ENCODE results near the gene KY. TPM values are rescaled to one million over a fixed set of nuclear protein-coding genes. Genes with fewer than 3 reads are reported as not detected.

The KY gene
- total RNA-seq, 4 donors from 2014 or later, result 0.68 to 3.3 (median 1.8) TPM

DNA sequence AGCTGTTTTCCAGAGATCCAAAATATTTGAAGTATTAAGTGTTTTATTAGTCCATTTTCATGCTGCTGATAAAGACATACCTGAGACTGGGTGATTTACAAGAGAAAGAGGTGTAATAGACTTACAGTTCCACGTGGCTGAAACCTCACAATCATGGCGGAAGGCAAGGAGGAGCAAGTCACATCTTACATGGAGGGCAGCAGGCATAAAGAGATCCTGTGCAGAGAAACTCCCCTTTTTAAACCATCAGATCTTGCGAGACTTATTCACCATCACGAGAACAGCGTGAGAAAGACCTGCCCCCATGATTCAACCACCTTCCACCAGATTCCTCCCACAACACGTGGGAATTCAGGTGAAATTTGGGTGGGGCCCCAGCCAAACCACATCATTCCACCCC, 82.0 kb downstream of the KY start:
- intact Hi-C loops (cut with DNase I; ENCODE audit: low total_unique reads), result no loop called here
- ATAC-seq, result no peak
- TF ChIP-seq, protein P1, sequence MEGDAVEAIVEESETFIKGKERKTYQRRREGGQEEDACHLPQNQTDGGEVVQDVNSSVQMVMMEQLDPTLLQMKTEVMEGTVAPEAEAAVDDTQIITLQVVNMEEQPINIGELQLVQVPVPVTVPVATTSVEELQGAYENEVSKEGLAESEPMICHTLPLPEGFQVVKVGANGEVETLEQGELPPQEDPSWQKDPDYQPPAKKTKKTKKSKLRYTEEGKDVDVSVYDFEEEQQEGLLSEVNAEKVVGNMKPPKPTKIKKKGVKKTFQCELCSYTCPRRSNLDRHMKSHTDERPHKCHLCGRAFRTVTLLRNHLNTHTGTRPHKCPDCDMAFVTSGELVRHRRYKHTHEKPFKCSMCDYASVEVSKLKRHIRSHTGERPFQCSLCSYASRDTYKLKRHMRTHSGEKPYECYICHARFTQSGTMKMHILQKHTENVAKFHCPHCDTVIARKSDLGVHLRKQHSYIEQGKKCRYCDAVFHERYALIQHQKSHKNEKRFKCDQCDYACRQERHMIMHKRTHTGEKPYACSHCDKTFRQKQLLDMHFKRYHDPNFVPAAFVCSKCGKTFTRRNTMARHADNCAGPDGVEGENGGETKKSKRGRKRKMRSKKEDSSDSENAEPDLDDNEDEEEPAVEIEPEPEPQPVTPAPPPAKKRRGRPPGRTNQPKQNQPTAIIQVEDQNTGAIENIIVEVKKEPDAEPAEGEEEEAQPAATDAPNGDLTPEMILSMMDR (IDR thresholded peaks at IDR 0.05 in 4 of 5, conservative IDR thresholded peaks at IDR 0.05 in 1 of 5), result no peak
- no peak for TF ChIP-seq POLR2A (IDR thresholded peaks at IDR 0.05)

DNA sequence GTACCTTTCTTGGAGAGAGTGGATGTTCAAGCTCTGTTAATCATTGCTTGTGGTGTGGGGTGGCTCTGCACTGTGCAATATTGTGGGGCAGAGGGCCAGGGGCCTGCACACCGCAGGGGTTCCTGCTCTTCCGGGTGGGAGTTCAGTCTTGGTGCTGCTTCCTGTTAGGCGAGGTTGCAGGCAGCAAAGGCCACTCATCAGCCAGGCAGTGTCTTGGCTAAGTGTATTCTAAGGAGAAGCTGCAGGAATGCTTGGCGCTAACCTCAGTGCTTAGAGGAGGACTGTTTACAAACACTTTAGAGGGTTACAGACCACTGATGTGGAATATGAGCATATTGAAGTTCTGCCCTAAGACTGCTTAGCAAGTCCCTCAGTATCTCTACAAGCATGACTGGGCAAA, 83.2 kb downstream of the KY start:
- TF ChIP-seq, protein P1 (IDR thresholded peaks at IDR 0.05 in 4 of 5, conservative IDR thresholded peaks at IDR 0.05 in 1 of 5), result no peak
- TF ChIP-seq POLR2A (IDR thresholded peaks at IDR 0.05), result no peak
- Histone ChIP-seq H3K27me3 (no peaks in the 10 kb centered on the region), H3K27ac (no peak overlapping the region), H3K9me3 (no peaks in the 10 kb centered on the region), H3K36me3 (no peaks in the 10 kb centered on the region), H3K4me3 (no peak overlapping the region), H3K4me1 (no peaks in the 10 kb centered on the region)
- no peak for DNase-seq
- in situ Hi-C loops (cut with MboI; ENCODE audit: low sequenced_read_pairs in 4 of 4), result no loop called here
- intact Hi-C loops (cut with DNase I; ENCODE audit: low total_unique reads), result no loop called here
- no peak for ATAC-seq

More for the DNA sequence above, 82.0 kb downstream of the KY start:
- in situ Hi-C loops (cut with MboI; ENCODE audit: low sequenced_read_pairs in 4 of 4), result no loop called here
- Histone ChIP-seq H3K27me3 (no peaks in the 10 kb centered on the region), H3K9me3 (no peaks in the 10 kb centered on the region), H3K27ac (no peak overlapping the region), H3K36me3 (no peaks in the 10 kb centered on the region), H3K4me3 (no peak overlapping the region), H3K4me1 (no peaks in the 10 kb centered on the region)
- no peak for DNase-seq

DNA sequence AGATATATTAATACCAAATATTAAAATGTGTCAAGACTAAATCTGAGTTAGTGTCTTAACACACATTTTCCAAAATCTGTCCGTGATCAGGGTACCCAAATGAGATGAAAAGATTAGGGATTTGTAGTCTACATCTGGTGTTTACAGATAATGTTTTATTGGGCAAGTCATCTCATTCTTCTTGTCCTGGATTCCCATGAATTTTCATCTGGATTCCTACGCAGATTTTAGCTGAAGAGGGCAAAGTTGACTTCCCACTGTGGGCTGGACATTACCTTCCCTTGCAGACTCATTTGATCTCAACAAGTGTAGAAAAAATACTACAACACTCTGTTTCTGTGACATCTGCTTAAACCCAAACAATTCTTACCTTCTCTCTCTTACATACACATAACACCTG, 85.8 kb downstream of the KY start:
- intact Hi-C loops (cut with DNase I; ENCODE audit: low total_unique reads), result no loop called here
- TF ChIP-seq POLR2A (IDR thresholded peaks at IDR 0.05), result no peak
- TF ChIP-seq, protein P1 (IDR thresholded peaks at IDR 0.05 in 4 of 5, conservative IDR thresholded peaks at IDR 0.05 in 1 of 5), result no peak
- ATAC-seq, result no peak

DNA sequence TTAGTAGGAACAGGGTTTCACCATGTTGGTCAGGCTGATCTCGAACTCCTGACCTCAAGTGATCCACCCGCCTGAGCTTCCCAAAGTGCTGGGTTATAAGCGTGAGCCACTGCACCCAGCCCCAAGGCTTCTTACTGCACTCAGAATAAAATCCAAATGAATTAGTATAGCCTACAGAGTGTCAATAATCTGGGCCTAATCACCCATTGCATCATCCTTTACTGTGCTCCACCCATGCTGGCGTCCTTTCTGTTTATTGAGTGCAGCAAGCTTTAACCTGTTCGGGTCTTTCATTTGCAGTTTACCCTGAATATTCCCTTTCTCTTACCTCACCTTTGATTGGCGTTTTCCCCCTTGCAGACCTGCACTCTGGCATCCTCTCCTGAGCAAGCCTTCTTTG, 87.2 kb downstream of the KY start:
- in situ Hi-C loops (cut with MboI; ENCODE audit: low sequenced_read_pairs in 4 of 4), result no loop called here
- Histone ChIP-seq H3K4me3 (no peak overlapping the region), H3K27ac (no peak overlapping the region), H3K36me3 (peaks cover 0 to 13% of the 10 kb centered on the region in 2 donors), H3K9me3 (no peaks in the 10 kb centered on the region), H3K4me1 (no peaks in the 10 kb centered on the region), H3K27me3 (no peaks in the 10 kb centered on the region)
- TF ChIP-seq, protein P1 (IDR thresholded peaks at IDR 0.05 in 4 of 5, conservative IDR thresholded peaks at IDR 0.05 in 1 of 5), result no peak
- DNase-seq (no peak), ATAC-seq (no peak)
- intact Hi-C loops (cut with DNase I; ENCODE audit: low total_unique reads), result no loop called here

More for the DNA sequence above, 85.8 kb downstream of the KY start:
- in situ Hi-C loops (cut with MboI; ENCODE audit: low sequenced_read_pairs in 4 of 4), result no loop called here
- H3K36me3 ChIP-seq, result peaks cover 0 to 13% of the 10 kb centered on the region in 2 donors
- no peak overlapping the region for H3K27ac ChIP-seq
- no peaks in the 10 kb centered on the region for H3K27me3 ChIP-seq
- no peaks in the 10 kb centered on the region for H3K4me1 ChIP-seq
- no peak for DNase-seq
- no peak overlapping the region for H3K4me3 ChIP-seq
- no peaks in the 10 kb centered on the region for H3K9me3 ChIP-seq

DNA sequence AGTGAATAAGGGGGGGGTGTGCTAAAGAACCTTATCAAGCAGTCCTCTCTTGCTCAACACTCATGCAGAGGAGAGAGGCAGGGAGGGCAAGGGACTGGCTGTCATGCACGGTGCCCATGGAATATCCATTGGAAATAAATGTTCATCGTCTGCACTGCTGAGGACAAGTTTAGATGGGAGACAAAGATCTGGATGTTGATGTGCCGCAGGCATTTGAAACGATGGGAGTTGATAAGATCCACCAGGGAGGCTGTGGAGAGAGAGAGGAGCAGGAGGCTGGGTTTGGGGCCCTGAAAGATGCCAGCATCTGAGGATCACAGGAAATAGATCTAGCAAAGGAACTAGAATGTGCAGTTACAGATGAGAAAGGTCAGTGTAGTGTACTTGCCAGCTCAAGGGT, 88.8 kb downstream of the KY start:
- DNase-seq, result no peak
- H3K36me3 ChIP-seq, result peaks cover 0 to 19% of the 10 kb centered on the region in 2 donors
- H3K27me3 ChIP-seq, result no peaks in the 10 kb centered on the region
- no peaks in the 10 kb centered on the region for H3K9me3 ChIP-seq
- intact Hi-C loops (cut with DNase I; ENCODE audit: low total_unique reads) (no loop called here), in situ Hi-C loops (cut with MboI; ENCODE audit: low sequenced_read_pairs in 4 of 4) (no loop called here)
- no peak overlapping the region for H3K27ac ChIP-seq
- H3K4me3 ChIP-seq, result no peak overlapping the region
- no peak for TF ChIP-seq POLR2A (IDR thresholded peaks at IDR 0.05)
- TF ChIP-seq, protein P1 (IDR thresholded peaks at IDR 0.05 in 4 of 5, conservative IDR thresholded peaks at IDR 0.05 in 1 of 5), result no peak
- ATAC-seq, result no peak
- no peaks in the 10 kb centered on the region for H3K4me1 ChIP-seq

All from gastrocnemius medialis (tissue), 4 donors.